HepG2 (cell line): ENCODE results near the gene DDX28. TPM values are rescaled to one million over a fixed set of nuclear protein-coding genes. Genes with fewer than 3 reads are reported as not detected.

Source experiments
- AGO2 ChIP-seq: fragments of 200-400 bp; formaldehyde crosslinking; optimal IDR thresholded peaks from 2 replicates; pipeline ENCODE3; 2017; ENCODE audit warnings: mild to moderate bottlenecking, low read depth, low read length, moderate library complexity
- CEBPG ChIP-seq: IDR thresholded peaks from 2 replicates; pipeline ENCODE4 v1.6.1; 2016
- NAIF1 ChIP-seq: sonication (generic); formaldehyde crosslinking; IDR thresholded peaks from 2 replicates; pipeline ENCODE4 v1.5.0; 2020; ENCODE audit warnings: mild to moderate bottlenecking, missing genetic modification reagents, borderline replicate concordance
- NFE2 ChIP-seq: sonication (generic); formaldehyde crosslinking; IDR thresholded peaks from 2 replicates; pipeline ENCODE4 v1.4.0; 2020; ENCODE audit warnings: missing genetic modification reagents
- NKX3-1 ChIP-seq: sonication (generic); formaldehyde crosslinking; IDR thresholded peaks from 2 replicates; pipeline ENCODE4 v1.5.0; 2020; ENCODE audit warnings: missing genetic modification reagents
- RAD21 ChIP-seq: fragments of 450-650 bp; formaldehyde crosslinking; IDR thresholded peaks from 2 replicates; pipeline ENCODE4 v1.5.0; 2020; ENCODE audit warnings: mild to moderate bottlenecking
- REXO4 ChIP-seq: sonication (generic); formaldehyde crosslinking; IDR thresholded peaks from 2 replicates; pipeline ENCODE4 v1.8.0; 2022; ENCODE audit warnings: missing genetic modification reagents, mild to moderate bottlenecking, borderline replicate concordance
- SIX4 ChIP-seq: sonication (generic); formaldehyde crosslinking; IDR thresholded peaks from 2 replicates; pipeline ENCODE4 v1.4.0; 2020; ENCODE audit warnings: missing genetic modification reagents
- SRY ChIP-seq: sonication (generic); formaldehyde crosslinking; IDR thresholded peaks from 2 replicates; pipeline ENCODE4 v1.8.0; 2022; ENCODE audit warnings: mild to moderate bottlenecking, missing genetic modification reagents
- STAT6 ChIP-seq: sonication (generic); formaldehyde crosslinking; IDR thresholded peaks from 2 replicates; pipeline ENCODE4 v1.4.0; 2020; ENCODE audit warnings: missing genetic modification reagents, mild to moderate bottlenecking, borderline replicate concordance
- TCF12 ChIP-seq, 2 experiments: fragments of 450-650 bp in 1 of 2; sonication (generic) in 1 of 2; formaldehyde crosslinking in 1 of 2; IDR thresholded peaks; 2 replicates each; pipeline versions ENCODE4 v1.6.1 to v1.8.0; 2017 to 2022; ENCODE audit warnings: antibody characterized with exemption in 1 of 2, mild to moderate bottlenecking in 1 of 2, missing genetic modification reagents in 1 of 2, moderate library complexity in 1 of 2
- ZNF329 ChIP-seq: sonication (generic); formaldehyde crosslinking; IDR thresholded peaks from 2 replicates; pipeline ENCODE4 v1.9.0; 2021; ENCODE audit warnings: low read depth, mild to moderate bottlenecking, missing genetic modification reagents
- ZNF570 ChIP-seq: sonication (generic); formaldehyde crosslinking; IDR thresholded peaks from 2 replicates; pipeline ENCODE4 v1.4.0; 2020; ENCODE audit warnings: mild to moderate bottlenecking, missing genetic modification reagents, borderline replicate concordance
- ZSCAN29 ChIP-seq: sonication (generic); formaldehyde crosslinking; conservative IDR thresholded peaks from 2 replicates; pipeline ENCODE4 v1.4.0; 2020; ENCODE audit warnings: mild to moderate bottlenecking, missing genetic modification reagents
- polyA plus RNA-seq, 8 experiments: library from polyadenylated mRNA; depleted of rRNA in 3 of 8; stranded (reverse) in 7 of 8; unstranded in 1 of 8; fragments of >200 nt; fragmentation: Illumina TruSeq in 4 of 8; extraction: Trizol in 4 of 8; gene quantifications; 2 replicates each; pipeline versions ENCODE4 v1.2.1 to v1.2.3, GENCODE V29; 2011 to 2016; ENCODE audit warnings: low read depth in 4 of 8, missing spikeins in 1 of 8, mixed read lengths in 1 of 8; ENCODE audit not compliant: insufficient read depth in 1 of 8
- total RNA-seq, 5 experiments: library from RNA; depleted of rRNA; stranded (reverse); fragments of >200 nt; fragmentation: Illumina TruSeq; extraction: Trizol; gene quantifications; 2 replicates each; pipeline ENCODE4 v1.2.3, GENCODE V29; 2016; ENCODE audit warnings: low read depth in 1 of 5
- TF ChIP-seq, protein P1 (sequence below): sonication (generic); formaldehyde crosslinking; IDR thresholded peaks from 2 replicates; pipeline ENCODE4 v1.4.0; 2020; ENCODE audit warnings: mild to moderate bottlenecking, missing genetic modification reagents, borderline replicate concordance
- TF ChIP-seq, protein P2 (sequence below): sonication (generic); formaldehyde crosslinking; IDR thresholded peaks from 2 replicates; pipeline ENCODE4 v1.5.0; 2020; ENCODE audit warnings: mild to moderate bottlenecking, missing genetic modification reagents, borderline replicate concordance
- TF ChIP-seq, protein P3 (sequence below): sonication (generic); formaldehyde crosslinking; conservative IDR thresholded peaks from 2 replicates; pipeline ENCODE4 v1.5.0; 2020; ENCODE audit warnings: missing genetic modification reagents

DDX28 gene
- total and polyA plus RNA-seq, 2 of the 13 experiments (the other 11 are each of a cell fraction or from before 2014, with no cell fraction given) = 14.1 to 16.4 TPM

GRCh38 chr16:67993207-67994039, 29.6 kb downstream of the DDX28 start (continued):
- TF ChIP-seq, protein P1, sequence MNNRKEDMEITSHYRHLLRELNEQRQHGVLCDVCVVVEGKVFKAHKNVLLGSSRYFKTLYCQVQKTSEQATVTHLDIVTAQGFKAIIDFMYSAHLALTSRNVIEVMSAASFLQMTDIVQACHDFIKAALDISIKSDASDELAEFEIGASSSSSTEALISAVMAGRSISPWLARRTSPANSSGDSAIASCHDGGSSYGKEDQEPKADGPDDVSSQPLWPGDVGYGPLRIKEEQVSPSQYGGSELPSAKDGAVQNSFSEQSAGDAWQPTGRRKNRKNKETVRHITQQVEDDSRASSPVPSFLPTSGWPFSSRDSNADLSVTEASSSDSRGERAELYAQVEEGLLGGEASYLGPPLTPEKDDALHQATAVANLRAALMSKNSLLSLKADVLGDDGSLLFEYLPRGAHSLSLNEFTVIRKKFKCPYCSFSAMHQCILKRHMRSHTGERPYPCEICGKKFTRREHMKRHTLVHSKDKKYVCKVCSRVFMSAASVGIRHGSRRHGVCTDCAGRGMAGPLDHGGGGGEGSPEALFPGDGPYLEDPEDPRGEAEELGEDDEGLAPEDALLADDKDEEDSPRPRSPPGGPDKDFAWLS (CRISPR knock-in tag) = no peak; the same call in 1 of the 2 replicates
- TF ChIP-seq ZNF329 (CRISPR knock-in tag) (no peak; the same call in 1 of the 2 replicates), NFE2 (CRISPR knock-in tag) (0 out of 2 replicates have a peak, but pooled peaks have one; percentile 40), NKX3-1 (CRISPR knock-in tag) (peak; percentile 60; the same call in 1 of the 2 replicates), STAT6 (CRISPR knock-in tag) (no peak), SRY (peak; percentile 45; the same call in 1 of the 2 replicates), TCF12 (IDR thresholded peaks at IDR 0.05) (no peak), TCF12 (CRISPR knock-in tag; IDR thresholded peaks at IDR 0.05) (no peak), CEBPG (peak; percentile 20; the same call in 1 of the 2 replicates), ZSCAN29 (CRISPR knock-in tag) (no peak), ZNF570 (no peak), RAD21 (peak; percentile 97), SIX4 (CRISPR knock-in tag) (0 out of 2 replicates have a peak, but pooled peaks have one; percentile 20), AGO2 (peak; percentile 34), REXO4 (no peak), NAIF1 (CRISPR knock-in tag) (0 out of 2 replicates have a peak, but pooled peaks have one; percentile 26)
- TF ChIP-seq, protein P2, sequence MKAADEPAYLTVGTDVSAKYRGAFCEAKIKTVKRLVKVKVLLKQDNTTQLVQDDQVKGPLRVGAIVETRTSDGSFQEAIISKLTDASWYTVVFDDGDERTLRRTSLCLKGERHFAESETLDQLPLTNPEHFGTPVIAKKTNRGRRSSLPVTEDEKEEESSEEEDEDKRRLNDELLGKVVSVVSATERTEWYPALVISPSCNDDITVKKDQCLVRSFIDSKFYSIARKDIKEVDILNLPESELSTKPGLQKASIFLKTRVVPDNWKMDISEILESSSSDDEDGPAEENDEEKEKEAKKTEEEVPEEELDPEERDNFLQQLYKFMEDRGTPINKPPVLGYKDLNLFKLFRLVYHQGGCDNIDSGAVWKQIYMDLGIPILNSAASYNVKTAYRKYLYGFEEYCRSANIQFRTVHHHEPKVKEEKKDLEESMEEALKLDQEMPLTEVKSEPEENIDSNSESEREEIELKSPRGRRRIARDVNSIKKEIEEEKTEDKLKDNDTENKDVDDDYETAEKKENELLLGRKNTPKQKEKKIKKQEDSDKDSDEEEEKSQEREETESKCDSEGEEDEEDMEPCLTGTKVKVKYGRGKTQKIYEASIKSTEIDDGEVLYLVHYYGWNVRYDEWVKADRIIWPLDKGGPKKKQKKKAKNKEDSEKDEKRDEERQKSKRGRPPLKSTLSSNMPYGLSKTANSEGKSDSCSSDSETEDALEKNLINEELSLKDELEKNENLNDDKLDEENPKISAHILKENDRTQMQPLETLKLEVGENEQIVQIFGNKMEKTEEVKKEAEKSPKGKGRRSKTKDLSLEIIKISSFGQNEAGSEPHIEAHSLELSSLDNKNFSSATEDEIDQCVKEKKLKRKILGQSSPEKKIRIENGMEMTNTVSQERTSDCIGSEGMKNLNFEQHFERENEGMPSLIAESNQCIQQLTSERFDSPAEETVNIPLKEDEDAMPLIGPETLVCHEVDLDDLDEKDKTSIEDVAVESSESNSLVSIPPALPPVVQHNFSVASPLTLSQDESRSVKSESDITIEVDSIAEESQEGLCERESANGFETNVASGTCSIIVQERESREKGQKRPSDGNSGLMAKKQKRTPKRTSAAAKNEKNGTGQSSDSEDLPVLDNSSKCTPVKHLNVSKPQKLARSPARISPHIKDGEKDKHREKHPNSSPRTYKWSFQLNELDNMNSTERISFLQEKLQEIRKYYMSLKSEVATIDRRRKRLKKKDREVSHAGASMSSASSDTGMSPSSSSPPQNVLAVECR (CRISPR knock-in tag) = peak; percentile 86
- TF ChIP-seq, protein P3, sequence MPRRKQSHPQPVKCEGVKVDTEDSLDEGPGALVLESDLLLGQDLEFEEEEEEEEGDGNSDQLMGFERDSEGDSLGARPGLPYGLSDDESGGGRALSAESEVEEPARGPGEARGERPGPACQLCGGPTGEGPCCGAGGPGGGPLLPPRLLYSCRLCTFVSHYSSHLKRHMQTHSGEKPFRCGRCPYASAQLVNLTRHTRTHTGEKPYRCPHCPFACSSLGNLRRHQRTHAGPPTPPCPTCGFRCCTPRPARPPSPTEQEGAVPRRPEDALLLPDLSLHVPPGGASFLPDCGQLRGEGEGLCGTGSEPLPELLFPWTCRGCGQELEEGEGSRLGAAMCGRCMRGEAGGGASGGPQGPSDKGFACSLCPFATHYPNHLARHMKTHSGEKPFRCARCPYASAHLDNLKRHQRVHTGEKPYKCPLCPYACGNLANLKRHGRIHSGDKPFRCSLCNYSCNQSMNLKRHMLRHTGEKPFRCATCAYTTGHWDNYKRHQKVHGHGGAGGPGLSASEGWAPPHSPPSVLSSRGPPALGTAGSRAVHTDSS = no peak
